Inferior parietal cortex (tissue), 1 donor: ENCODE measurements around the gene BOLA1.
"Not testable (repeated sequence)": the region's sequence is repeated elsewhere in the genome, so short reads cannot be mapped to it uniquely, and the experiment has no call there.

ENCODE experiments used
- DNase-seq: peaks from one replicate; pipeline ENCODE4 v3.0.0-alpha.2; 2016; ENCODE audit errors: extremely low spot score

BOLA1 gene

GRCh38 chr1:149886396-149887195 lies 12.8 kb upstream of the BOLA1 start:
- DNase-seq: peak; percentile 100

- DNase-seq: not testable (repeated sequence)
Measured at GRCh38 chr1:149887196-149887455, 12.2 kb upstream of the BOLA1 start.

GRCh38 chr1:149887456-149888246 lies 11.7 kb upstream of the BOLA1 start:
- DNase-seq: peak; percentile 99

GRCh38 chr1:149888247-149888998 lies 10.9 kb upstream of the BOLA1 start:
- peak; percentile 81 for DNase-seq

- no peak for DNase-seq
Measured at GRCh38 chr1:149888999-149889289, 10.4 kb upstream of the BOLA1 start.

- no peak for DNase-seq
Measured at GRCh38 chr1:149896575-149896974, 2.8 kb upstream of the BOLA1 start.

GRCh38 chr1:149903836-149904491 lies 4.6 kb downstream of the BOLA1 start:
- DNase-seq: no peak

- DNase-seq: no peak
Measured at GRCh38 chr1:149906570-149907075, 7.3 kb downstream of the BOLA1 start.

- DNase-seq: no peak
Measured at GRCh38 chr1:149914545-149914944, 15.2 kb downstream of the BOLA1 start.

GRCh38 chr1:149915429-149916192 lies 16.2 kb downstream of the BOLA1 start:
- DNase-seq: no peak

GRCh38 chr1:149916193-149916897 lies 17.0 kb downstream of the BOLA1 start:
- DNase-seq: no peak

GRCh38 chr1:149916898-149917252 lies 17.5 kb downstream of the BOLA1 start:
- no peak for DNase-seq

- DNase-seq: peak; percentile 54
Measured at GRCh38 chr1:149917571-149918144, 18.3 kb downstream of the BOLA1 start, which contains the start of gene SV2A. TSS of gene SV2A (minus strand) at chr1:149917844. CDS start at chr1:149913840, 4,004 bp downstream.

- no peak for DNase-seq
Measured at GRCh38 chr1:149923626-149924025, 24.3 kb downstream of the BOLA1 start.

- DNase-seq: no peak
Measured at GRCh38 chr1:149925345-149925744, 26.0 kb downstream of the BOLA1 start.

- no peak for DNase-seq
Measured at GRCh38 chr1:149925751-149926150, 26.4 kb downstream of the BOLA1 start.

- no peak for DNase-seq
Measured at GRCh38 chr1:149926296-149926695, 26.9 kb downstream of the BOLA1 start.

GRCh38 chr1:149927056-149927562 lies 27.7 kb downstream of the BOLA1 start:
- DNase-seq: no peak

- DNase-seq: peak; percentile 97
Measured at GRCh38 chr1:149927563-149928400, 28.4 kb downstream of the BOLA1 start, which contains the start of gene SF3B4. TSS of gene SF3B4 (minus strand) at chr1:149927803. CDS start at chr1:149927759, 44 bp downstream.
